Caco-2 (cell line): ENCODE measurements around the gene SRGAP2B. TPM values are rescaled to one million over a fixed set of nuclear protein-coding genes. Genes with fewer than 3 reads are reported as not detected.
"Not testable (repeated sequence)": the region's sequence is repeated elsewhere in the genome, so short reads cannot be mapped to it uniquely, and the experiment has no call there.

ENCODE experiments used
- BruUV-seq: library from RNA; stranded (reverse); fragments of 400-500 nt; replicated peaks from 2 replicates; lab custom pipeline; 2021; lab: Mats Ljungman, UMichigan
- CTCF ChIA-PET: fragments of 300-600 bp; sonication (Branson Sonifier 250); formaldehyde crosslinking; loops from one replicate; lab custom pipeline; 2022; ENCODE audit warnings: antibody characterized with exemption; lab: Charles Lee
- POLR2A ChIA-PET: fragments of 300-600 bp; sonication (Branson Sonifier 250); formaldehyde crosslinking; loops from one replicate; lab custom pipeline; 2022; ENCODE audit warnings: antibody characterized with exemption; lab: Charles Lee
- DNase-seq, 2 experiments: peaks; one replicate each; pipeline versions ENCODE4 v3.0.0 to v3.0.0-alpha.2; 2020 to 2022
- H3K27me3 ChIP-seq: replicated peaks from 2 replicates; pipeline ENCODE4 v1.6.0; 2011; ENCODE audit warnings: low read length; ENCODE audit not compliant: control insufficient read depth, insufficient read depth
- H3K36me3 ChIP-seq: 2 replicates; pipeline ENCODE4 v1.5.1; 2011; ENCODE audit warnings: low read length; ENCODE audit not compliant: control insufficient read depth, insufficient read depth
- H3K4me1 ChIP-seq: fragments of 250-450 bp; sonication (Bioruptor Pico); 2 replicates; pipeline ENCODE4 v1.5.1; 2020; ENCODE audit warnings: mild to moderate bottlenecking
- H3K4me3 ChIP-seq: 2 replicates; pipeline ENCODE4 v1.5.1; 2011; ENCODE audit warnings: low read depth, mild to moderate bottlenecking, control low read depth, low read length
- H3K9me3 ChIP-seq: fragments of 250-450 bp; sonication (Bioruptor Pico); 2 replicates; pipeline ENCODE4 v1.5.1; 2020; ENCODE audit warnings: mild to moderate bottlenecking, moderate library complexity
- H3K27ac Mint-ChIP-seq: one replicate; pipeline ENCODE4 v1.8.0; 2022; ENCODE audit warnings: mixed read lengths; ENCODE audit not compliant: unreplicated experiment
- H3K27me3 Mint-ChIP-seq: one replicate; pipeline ENCODE4 v1.8.0; 2022; ENCODE audit warnings: mixed read lengths; ENCODE audit not compliant: insufficient read depth, unreplicated experiment
- H3K36me3 Mint-ChIP-seq: one replicate; pipeline ENCODE4 v1.8.0; 2022; ENCODE audit warnings: mild to moderate bottlenecking, mixed read lengths; ENCODE audit not compliant: insufficient read depth, unreplicated experiment
- H3K4me1 Mint-ChIP-seq: one replicate; pipeline ENCODE4 v1.8.0; 2022; ENCODE audit warnings: low read depth, mixed read lengths; ENCODE audit not compliant: unreplicated experiment
- H3K4me3 Mint-ChIP-seq: one replicate; pipeline ENCODE4 v1.8.0; 2022; ENCODE audit warnings: mild to moderate bottlenecking, moderate library complexity, mixed read lengths; ENCODE audit not compliant: unreplicated experiment
- H3K9me3 Mint-ChIP-seq: one replicate; pipeline ENCODE4 v1.8.0; 2022; ENCODE audit warnings: mixed read lengths; ENCODE audit not compliant: unreplicated experiment
- intact Hi-C: fragments of 100-400 bp; cut with micrococcal nuclease; formaldehyde crosslinking; loops from one replicate; pipeline ENCODE4 v1.10.0; 2022; ENCODE audit not compliant: unreplicated experiment
- total RNA-seq: library from RNA; stranded (reverse); gene quantifications from 2 replicates; pipeline ENCODE4 v1.2.3, GENCODE V29; 2022

The SRGAP2B gene
- total RNA-seq, 1 experiment from 2014 or later = 6.5 TPM

- H3K27ac Mint-ChIP-seq, POLR2A ChIA-PET, intact Hi-C loops, H3K9me3 ChIP-seq, H3K4me1 Mint-ChIP-seq, H3K4me3 ChIP-seq, H3K9me3 Mint-ChIP-seq, H3K36me3 Mint-ChIP-seq, H3K27me3 ChIP-seq, DNase-seq, BruUV-seq, H3K36me3 ChIP-seq, H3K27me3 Mint-ChIP-seq, CTCF ChIA-PET, H3K4me3 Mint-ChIP-seq, H3K4me1 ChIP-seq: not testable (repeated sequence)
These were observed 163.0 kb downstream of the SRGAP2B start for GRCh38 chr1:144932153-144932552.

DNA sequence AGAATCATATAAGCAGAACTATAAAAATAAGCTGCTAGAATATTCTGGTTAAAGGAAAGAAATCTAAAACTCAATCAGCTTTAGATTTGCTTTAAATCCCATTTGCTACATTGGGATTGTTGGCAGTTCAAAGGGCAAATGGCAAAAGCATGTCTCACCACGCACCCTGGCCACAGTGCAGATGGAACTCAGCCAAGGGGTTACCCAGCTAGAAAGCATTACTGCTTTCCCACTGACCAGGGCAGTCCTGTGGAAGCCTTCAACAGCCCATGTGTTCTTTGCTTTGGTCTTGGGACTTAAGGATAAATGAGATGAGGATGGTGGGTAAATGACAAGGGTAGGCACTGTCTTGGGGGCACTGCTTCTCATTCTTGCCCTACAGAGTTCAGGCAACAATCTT, 163.6 kb downstream of the SRGAP2B start:
- H3K27me3 Mint-ChIP-seq, H3K27me3 ChIP-seq, H3K4me1 Mint-ChIP-seq, H3K9me3 Mint-ChIP-seq, H3K36me3 Mint-ChIP-seq, H3K9me3 ChIP-seq, CTCF ChIA-PET, intact Hi-C loops, DNase-seq, H3K4me3 Mint-ChIP-seq, H3K4me3 ChIP-seq, POLR2A ChIA-PET, H3K4me1 ChIP-seq, H3K36me3 ChIP-seq, BruUV-seq, H3K27ac Mint-ChIP-seq: not testable (repeated sequence)

- H3K27ac Mint-ChIP-seq, CTCF ChIA-PET, BruUV-seq, H3K4me1 Mint-ChIP-seq, H3K36me3 Mint-ChIP-seq, DNase-seq, H3K27me3 Mint-ChIP-seq, POLR2A ChIA-PET, H3K4me3 Mint-ChIP-seq, H3K27me3 ChIP-seq, intact Hi-C loops, H3K36me3 ChIP-seq, H3K9me3 ChIP-seq, H3K4me1 ChIP-seq, H3K9me3 Mint-ChIP-seq, H3K4me3 ChIP-seq: not testable (repeated sequence)
These were observed 164.9 kb downstream of the SRGAP2B start for GRCh38 chr1:144930085-144930777.

DNA sequence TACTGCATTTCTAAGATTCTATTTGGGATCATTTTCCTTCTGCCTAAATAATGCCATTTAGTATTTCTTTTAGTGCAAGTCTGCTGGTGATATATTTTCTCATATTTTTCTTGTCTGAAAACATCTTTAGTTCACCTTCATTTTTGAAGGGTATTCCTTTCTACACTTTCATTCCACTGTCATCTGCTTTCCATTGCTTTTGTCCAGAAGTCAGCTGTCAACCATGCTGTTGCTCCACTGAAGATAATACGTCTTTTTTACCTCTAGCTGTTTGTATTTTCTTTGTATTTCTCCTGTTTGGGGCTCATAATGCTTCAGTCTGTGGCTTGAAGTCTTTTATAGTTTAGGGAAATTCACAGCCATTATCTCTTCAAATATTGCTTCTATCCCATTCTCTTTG, 167.8 kb downstream of the SRGAP2B start:
- CTCF ChIA-PET, H3K4me1 ChIP-seq: not testable (repeated sequence)

DNA sequence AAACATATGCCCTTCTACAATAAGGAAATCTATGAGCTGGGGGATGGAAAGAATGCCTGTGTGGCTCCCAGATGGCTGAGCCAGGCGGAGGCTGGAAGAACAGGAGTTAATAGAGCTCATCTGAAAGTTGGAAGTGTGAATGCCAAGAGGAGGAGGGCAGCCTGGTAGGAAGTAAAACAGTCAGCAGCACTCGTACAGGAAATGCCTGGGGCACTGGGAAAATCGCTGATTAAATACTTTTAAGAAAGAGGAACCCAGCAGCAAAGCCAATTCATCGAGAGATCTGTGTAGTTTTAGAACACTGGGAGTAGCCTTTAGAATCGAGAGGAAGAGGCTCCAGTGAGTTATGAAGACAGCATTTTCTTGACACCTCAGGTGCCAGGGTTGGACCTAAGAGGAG, 171.5 kb downstream of the SRGAP2B start:
- H3K27me3 ChIP-seq, H3K27ac Mint-ChIP-seq, H3K36me3 Mint-ChIP-seq, H3K4me1 ChIP-seq, H3K9me3 ChIP-seq, H3K4me3 Mint-ChIP-seq, POLR2A ChIA-PET, DNase-seq, CTCF ChIA-PET, intact Hi-C loops, H3K4me1 Mint-ChIP-seq, BruUV-seq, H3K4me3 ChIP-seq, H3K27me3 Mint-ChIP-seq, H3K36me3 ChIP-seq, H3K9me3 Mint-ChIP-seq: not testable (repeated sequence)

More for the DNA sequence above, 167.8 kb downstream of the SRGAP2B start:
- H3K36me3 Mint-ChIP-seq, H3K27ac Mint-ChIP-seq, H3K27me3 Mint-ChIP-seq, H3K27me3 ChIP-seq, H3K4me3 ChIP-seq, BruUV-seq, DNase-seq, POLR2A ChIA-PET, H3K4me3 Mint-ChIP-seq, H3K36me3 ChIP-seq, H3K9me3 ChIP-seq, H3K4me1 Mint-ChIP-seq, intact Hi-C loops, H3K9me3 Mint-ChIP-seq: not testable (repeated sequence)

DNA sequence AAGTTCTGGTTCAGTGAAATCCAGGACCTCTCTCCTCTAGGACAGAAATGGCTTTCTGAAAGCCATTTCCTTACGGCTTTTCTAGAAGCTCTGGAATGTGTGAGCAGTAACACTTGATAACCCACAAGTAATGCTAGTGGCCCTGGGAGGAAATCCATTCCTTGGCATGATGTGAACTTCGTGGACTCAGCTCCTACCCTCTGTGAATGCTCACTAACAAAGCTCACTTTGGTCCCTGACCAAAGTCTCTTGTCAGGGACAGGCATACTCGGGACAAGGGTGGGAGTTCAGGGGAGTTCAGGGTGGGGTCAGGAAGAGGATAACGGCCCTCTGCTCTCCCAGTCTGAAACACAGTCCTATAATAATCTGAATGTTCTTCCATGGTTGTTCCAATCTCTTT, 172.3 kb downstream of the SRGAP2B start:
- H3K27me3 Mint-ChIP-seq, H3K4me3 Mint-ChIP-seq, H3K9me3 ChIP-seq, H3K4me1 ChIP-seq, H3K27ac Mint-ChIP-seq, H3K27me3 ChIP-seq, CTCF ChIA-PET, H3K9me3 Mint-ChIP-seq, DNase-seq, BruUV-seq, H3K36me3 ChIP-seq, POLR2A ChIA-PET, H3K4me3 ChIP-seq, H3K36me3 Mint-ChIP-seq, H3K4me1 Mint-ChIP-seq, intact Hi-C loops: not testable (repeated sequence)

GRCh38 chr1:144919106-144919505, 176.0 kb downstream of the SRGAP2B start:
- H3K36me3 ChIP-seq, H3K4me1 Mint-ChIP-seq, intact Hi-C loops, H3K27me3 Mint-ChIP-seq, CTCF ChIA-PET, DNase-seq, POLR2A ChIA-PET, H3K4me3 Mint-ChIP-seq, H3K9me3 ChIP-seq, H3K4me3 ChIP-seq, H3K36me3 Mint-ChIP-seq, H3K27me3 ChIP-seq, BruUV-seq, H3K4me1 ChIP-seq, H3K9me3 Mint-ChIP-seq, H3K27ac Mint-ChIP-seq: not testable (repeated sequence)
